Cortex of kidney (tissue), 1 donor: ENCODE results near the gene TMEM242.
"Not testable (repeated sequence)": the region's sequence is repeated elsewhere in the genome, so short reads cannot be mapped to it uniquely, and the experiment has no call there.

ENCODE experiments used
- DNase-seq: peaks from one replicate; lab custom pipeline; 2025; lab: John Stamatoyannopoulos, UW

TMEM242 gene

DNA sequence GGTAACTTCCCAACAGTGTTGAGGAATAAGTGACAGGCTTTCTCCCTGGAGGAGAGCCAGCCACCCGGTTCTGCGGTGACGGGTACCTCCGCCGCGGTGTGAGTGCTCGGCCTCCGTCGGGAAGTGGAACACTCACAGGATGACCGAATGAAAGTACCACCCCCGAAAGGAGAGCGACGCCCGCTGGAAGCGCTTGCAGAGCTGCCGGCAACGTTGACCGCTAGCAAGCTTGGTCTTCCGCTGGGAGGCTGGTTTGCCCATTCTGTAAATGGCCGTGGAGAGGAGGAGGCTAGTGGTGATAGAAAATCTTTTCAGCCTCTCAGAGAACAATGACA lies 614 bp upstream of the TMEM242 start:
- DNase-seq, result no peak

DNA sequence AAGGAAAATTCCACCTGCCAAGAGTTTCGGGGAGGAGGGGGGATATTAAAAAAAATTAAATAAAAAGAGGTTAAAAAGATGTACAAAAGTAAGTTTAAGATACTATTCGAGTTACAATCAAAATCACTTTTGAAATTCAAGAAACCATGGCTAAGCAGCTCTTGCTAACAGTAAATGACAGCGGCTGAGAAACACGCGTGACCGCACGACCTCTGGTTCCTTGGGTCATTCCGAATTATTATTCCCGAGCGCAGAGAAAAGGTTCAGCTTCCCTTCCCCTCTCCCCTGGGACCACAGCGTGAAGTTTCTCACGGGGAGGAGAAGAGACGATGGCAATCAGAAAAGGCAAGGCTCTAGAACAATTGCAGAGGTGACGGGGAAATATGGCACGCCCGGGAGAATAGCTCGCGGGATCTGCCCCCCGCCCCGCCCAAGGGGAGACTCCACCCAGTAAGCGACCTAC lies 496 bp downstream of the TMEM242 start:
- DNase-seq, result no peak

DNA sequence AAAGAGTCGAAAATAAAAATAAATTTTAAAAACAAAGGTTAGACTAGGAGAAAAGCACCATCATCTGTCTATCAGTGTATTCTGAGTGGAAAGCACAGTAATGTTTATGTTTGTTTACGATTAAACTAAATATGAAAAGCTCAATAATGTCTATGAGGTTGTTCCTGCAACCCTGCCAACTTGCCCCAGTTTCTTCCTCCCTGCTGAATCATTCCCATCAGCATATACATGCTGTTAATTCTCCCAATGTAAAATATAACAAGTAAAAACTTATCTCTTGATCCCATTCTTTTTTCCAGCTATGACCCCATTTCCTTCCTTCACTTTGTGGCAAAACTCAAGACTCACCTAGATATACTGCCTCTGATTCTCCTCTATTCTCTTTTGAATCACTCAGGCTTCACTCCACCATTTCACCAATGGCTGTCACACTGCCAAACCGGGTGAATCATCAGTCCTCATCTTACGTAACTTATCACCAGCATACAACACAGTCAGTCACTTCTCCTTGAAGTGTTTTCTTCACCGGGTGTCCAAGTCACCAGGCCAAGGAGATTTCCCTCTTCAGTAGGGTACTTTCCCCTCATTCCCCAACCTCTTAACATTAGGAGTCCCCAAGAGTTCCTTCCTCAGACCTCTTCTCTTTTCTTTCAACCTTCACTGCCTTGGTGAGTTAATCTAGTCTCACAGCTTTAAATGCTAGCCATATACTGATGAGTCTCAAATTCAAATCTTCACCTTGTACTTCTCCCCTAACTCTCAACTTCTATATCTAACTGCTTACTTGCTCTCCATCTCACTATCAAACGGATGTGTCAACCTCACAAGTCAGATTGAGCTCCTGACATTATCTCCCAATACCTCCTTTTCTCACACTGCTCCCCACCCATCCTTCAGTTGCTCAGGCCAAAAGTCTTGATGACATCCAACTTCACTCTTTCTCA lies 6.2 kb downstream of the TMEM242 start:
- no peak for DNase-seq

DNA sequence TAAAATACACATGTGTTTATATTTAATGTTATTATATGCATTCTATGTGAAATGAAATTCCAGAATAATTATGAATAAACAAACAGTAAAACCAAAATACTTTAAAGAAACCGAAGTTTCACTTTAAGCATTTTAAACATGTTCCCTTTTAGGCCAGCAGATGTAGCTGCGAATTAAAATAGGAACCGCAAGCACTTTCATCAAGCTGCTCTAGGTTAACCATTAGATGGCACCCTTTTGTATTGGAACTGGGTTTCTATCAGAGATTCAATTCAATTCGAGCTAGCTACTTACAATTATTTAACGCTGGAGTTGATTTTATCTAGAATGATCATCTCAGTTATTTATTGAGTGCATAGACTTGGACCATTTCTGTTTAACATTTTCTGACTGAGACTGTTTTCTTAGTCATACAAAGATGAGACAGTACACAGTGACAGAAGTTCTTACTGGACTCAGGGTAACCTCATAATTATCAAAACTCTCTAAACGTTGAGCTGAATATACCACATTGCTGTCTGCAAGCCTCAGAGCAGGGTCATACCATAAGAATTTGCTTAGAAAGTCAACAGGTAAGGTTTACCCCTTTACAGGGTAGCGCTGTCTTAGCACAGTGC lies 8.5 kb downstream of the TMEM242 start:
- no peak for DNase-seq

DNA sequence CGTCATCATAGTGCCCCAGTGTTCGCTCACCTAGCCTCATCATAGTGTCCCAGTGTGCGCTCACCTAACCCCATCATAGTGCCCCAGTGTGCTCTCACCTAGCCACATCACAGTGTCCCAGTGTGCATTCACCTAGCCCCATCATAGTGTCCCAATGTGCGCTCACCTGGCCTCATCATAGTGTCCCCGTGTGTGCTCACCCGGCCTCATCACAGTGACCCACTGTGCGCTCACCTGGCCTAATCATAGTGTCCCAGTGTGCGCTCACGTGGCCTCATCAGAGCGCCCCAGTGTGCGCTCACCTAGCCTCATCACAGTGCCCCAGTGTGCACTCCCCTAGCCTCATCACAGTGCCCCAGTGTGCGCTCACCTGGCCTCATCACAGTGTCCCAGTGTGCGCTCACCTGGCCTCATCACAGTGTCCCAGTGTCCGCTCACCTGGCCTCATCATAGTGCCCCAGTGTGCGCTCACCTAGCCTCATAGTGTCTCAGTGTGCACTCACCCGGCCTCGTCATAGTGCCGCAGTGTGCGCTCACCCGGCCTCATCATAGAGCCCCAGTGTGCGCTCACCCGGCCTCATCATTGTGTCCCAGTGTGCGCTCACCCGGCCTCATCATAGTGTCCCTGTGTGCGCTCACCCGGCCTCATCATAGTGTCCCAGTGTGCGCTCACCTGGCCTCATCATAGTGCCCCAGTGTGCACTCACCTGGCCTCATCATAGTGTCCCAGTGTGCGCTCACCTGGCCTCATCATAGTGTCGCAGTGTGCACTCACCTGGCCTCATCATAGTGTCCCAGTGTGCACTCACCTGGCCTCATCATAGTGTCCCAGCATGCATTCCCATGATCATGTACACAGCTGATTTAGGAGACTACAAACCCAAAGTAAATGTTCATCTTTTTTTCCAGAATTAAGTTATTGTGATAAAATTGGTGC lies 9.5 kb downstream of the TMEM242 start:
- no peak for DNase-seq

DNA sequence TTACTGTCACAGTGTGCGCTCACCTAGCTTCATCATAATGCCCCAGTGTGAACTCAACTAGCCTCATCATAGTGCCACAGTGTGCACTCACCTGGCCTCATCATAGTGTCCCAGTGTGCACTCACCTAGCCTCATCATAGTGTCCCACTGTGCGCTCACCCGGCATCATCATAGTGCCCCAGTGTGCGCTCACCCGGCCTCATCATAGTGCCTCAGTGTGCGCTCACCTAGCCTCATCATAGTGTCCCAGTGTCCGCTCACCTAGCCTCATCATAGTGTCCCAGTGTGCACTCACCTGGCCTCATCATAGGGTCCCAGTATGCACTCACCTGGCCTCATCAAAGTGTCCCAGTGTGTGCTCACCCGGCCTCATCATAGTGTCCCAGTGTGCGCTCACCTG lies 10.6 kb downstream of the TMEM242 start:
- no peak for DNase-seq

DNA sequence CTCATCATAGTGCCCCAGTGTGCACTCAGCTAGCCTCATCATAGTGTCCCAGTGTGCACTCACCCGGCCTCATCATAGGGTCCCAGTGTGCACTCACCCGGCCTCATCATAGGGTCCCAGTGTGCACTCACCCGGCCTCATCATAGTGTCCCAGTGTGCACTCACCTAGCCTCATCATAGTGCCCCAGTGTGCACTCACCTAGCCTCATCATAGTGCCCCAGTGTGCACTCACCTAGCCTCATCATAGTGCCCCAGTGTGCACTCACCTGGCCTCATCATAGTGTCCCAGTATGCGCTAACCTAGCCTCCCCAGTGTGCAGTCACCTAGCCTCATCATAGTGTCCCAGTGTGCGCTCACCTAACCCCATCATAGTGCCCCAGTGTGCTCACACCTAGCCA lies 12.6 kb downstream of the TMEM242 start:
- not testable (repeated sequence) for DNase-seq

DNA sequence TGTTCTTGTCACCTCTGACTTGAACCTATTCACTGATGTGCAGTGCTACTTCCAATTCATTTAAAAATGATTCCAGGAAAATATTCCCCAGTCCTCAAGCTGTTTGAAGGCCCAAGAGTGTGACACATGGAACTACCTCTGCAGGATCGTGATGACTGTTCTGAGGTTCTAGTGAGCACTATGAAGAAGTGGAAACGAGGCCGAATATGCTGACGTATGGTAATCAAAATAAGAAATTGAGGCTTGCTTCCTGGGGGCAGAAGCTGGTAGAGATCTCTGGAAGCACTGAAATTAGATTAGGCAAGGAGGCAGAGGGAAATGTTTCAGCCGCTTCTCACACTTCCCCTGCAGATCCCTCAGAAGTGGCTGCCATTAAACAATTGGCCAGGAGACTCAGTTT lies 15.7 kb downstream of the TMEM242 start:
- no peak for DNase-seq

DNA sequence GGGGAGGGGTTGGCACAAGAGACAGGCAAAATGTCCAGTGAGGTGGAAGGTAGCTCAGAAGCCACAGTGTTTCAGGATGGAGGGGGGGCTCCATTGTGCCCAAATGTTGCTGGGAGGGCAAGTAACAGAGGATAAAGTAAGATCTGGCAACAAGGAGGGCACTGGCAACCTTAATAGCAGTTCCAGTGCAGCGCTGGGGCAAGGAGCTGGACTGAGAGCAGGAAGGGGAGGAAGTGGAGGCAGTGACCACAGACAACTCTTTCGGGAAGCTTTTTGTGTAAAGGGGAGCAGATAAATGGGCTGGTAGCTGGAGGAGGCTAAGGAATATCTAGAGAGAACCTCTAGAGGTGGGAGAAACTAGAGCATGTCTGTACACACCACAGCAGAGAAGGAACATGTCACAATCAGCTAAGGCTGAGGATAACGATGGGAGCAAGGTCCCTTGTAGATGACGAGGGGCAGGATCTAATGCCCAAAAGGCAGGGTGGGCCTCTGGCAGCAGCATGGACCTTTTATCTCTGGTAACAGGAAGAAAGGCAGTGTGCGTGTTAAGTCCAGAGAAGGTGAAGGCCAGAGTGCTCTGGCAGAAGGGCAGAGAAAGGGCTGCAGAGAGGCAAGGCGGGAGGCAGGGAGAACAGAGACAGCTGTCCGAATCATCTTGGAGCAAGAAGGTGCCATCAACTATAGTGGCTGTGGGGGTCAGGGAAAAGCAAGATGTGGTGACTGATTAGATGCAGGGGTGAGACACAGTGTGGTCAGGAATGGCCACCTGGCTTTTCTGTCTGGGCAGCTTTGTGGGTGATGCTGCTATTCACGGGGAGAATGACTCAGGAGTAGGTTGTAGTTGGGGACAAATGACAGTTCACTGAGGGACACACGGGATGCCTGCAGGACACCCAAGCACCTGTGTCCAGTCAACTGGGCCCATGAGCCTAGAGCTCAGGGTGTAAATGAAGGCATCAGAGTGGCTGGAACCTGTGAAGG lies 17.4 kb downstream of the TMEM242 start:
- no peak for DNase-seq

DNA sequence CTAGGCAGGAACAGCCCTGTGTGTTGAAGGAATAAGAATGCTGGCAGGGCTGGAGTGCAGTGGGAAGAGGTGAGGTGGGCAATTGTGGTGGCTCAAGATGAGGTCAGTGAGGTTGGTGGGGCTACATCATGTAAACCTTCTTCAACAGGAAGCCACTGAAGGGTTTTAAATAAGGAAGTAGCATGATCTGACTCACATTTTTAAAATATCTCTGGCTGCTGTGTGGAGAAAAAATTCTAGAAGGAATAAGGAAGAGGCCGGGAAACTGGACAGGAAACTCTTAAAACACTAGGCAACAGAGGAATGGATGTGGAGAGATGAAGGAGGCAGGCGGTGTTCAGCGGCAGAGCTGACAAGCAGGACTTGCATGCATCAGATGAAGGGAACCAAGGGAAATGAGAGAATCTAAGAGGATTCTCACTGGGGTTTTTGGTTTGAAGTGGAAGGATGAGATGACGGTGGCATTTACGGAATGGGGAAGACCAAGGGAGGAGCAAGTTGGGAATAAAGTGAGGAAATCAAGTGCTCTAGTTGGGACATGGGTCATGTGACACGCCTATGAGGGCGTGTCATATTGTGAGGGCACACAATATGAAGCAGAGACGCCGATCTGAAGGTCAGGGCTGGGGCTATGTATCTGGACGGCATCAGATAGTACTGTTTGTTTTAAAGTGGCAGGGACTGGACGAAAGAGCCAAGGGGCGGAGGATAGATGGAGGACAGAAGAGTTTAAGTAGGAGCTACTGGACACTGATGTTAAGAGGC lies 18.2 kb downstream of the TMEM242 start:
- no peak for DNase-seq

DNA sequence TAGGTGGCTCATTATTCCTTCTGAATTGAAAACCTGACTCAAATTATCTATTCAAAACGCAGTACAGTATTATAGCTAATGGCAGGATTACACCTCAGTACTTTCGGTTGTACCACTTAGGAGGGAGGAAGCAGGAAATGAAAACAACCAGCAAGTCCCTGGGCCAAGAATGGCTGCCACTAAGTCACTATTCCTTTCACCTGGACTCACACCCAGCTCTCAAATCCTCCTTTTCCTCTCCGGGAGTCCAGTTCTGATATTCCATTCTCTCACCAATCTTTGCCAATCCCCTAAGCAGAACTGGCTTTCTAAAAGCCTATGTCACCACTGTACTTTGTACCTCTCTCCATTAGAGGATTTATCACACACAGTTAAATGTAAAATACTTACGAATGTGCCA lies 20.6 kb downstream of the TMEM242 start:
- no peak for DNase-seq

DNA sequence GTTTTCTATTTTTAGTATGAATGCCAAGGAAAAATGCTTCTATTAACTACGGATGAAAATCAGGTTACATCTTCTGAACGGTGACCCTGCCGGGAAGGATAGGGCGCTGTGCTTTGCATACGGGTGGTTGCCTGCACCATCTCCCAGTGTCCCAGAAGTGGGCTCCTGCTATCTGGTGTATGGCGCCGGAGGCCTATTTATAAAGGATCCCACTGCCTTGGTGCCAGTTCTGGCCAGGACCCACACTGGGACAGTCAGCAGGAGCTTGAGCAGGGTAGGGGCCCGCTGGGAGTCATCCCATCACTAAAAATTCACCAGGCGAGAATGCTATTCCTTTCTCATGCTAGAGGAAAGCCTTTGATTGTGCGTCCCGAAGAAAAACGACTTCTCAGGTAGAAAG lies 22.9 kb downstream of the TMEM242 start:
- DNase-seq, result no peak

DNA sequence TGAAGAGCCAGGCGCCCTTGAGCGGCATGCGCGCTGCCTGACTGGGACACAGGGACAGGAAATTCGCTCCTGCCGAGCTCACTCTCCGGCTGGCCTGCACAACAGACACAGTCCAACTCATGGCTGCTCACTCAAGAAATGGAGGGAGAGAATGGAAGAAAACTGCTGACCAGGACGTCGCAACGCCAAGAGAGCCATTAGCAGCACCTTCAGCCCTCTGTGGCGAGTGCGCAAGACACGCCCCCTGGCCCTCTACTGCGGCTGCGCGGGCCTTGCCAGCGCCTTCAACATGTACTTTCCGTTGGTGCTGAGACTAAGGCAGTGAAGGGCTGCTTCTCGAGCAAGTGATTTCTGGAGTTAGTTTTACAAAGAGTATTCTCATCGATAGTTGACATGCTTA lies 23.3 kb downstream of the TMEM242 start:
- no peak for DNase-seq

DNA sequence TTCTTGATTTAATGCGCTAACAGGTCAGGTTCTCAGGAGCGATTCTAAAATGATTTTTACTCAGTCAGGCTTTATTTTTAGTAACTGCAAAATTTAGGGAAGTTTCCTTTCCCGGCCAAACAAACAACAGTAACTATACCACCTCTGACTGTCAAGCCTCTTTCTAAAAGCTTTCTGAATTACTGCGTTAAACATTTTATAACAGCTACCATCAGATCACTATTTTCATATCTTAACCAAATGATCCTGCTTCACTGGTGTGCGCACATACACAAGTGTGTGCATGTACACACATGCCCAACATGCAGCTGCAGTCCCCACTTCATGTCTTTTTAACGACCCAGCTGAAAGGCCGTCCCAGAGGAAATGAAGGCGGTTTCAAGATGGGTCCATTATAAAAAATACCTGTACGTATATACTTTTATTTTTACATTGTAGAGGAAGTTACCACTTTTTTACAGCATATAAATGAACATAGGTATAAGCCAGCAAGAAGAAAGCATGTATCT lies 25.0 kb downstream of the TMEM242 start:
- no peak for DNase-seq

DNA sequence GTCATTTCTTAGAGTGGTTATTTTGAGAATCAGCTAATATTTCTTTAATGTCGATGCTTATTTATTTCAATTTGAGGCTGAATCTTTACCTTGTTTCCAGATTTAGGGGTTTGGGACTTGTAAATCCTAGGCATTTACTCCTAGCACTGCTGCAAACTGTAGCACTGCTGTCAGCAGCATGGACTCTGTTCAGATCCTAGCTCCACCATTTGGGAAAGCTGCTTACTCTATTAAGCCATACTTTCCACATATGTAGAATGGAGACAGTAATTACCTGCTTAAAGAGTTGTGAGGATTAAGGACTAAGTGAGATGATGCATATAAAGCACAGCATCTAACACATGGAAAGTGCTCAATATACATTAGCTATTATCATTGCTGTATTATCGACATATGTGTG lies 28.7 kb downstream of the TMEM242 start:
- DNase-seq, result no peak

DNA sequence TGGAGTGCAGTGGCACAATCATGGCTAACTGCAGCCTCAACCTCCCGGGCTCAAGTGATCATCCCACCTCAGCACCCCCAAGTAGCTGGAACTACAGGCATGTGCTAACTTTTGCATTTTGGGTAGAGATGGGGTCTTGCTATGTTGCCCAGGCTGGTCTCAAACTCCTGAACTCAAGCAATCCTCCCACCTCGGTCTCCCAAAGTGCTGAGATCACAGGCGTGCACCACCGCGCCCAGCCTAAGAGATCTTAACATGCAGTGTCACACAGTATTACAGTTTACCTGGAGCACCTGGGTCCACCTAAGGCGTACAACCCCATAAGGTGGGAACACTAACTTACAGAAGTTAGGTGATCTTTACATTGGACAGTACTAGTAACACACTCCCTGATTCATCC lies 29.5 kb downstream of the TMEM242 start:
- DNase-seq, result no peak

DNA sequence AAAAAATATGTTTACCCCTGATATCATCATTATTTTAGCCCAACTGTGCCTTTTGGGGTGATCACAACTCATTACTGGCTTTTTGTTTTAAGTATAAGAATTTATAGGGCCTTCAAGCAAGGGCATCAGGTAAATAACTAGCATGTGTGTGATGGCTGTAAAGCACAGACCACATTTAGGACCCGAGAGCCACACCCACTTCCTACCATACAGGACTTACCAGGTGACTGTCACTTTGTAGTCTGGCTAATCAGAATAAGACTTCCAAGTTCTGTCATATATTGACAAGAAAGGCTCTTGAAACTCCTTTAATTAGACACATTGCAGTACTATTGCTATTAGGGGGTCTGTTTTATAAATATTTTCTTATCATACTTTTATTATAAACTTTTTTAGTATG lies 31.1 kb downstream of the TMEM242 start:
- no peak for DNase-seq

DNA sequence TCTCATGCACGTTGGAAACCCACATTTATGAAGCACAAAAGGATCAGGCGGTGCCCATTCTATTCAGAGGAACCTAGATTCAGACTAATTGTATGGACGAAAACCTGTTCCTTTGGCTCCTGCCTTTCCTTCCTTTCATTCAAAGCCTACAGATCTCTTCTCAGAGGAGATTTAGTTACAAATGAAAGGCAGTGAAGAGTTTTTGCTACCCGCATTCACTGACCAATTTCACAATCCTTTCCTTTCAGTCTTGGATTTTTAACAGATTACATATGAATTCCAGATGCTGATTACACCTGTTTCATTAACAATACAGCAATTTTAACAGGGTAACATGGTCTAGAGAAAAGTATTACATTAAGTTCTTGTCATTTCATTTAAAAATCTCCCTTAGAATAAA lies 32.0 kb downstream of the TMEM242 start:
- no peak for DNase-seq

DNA sequence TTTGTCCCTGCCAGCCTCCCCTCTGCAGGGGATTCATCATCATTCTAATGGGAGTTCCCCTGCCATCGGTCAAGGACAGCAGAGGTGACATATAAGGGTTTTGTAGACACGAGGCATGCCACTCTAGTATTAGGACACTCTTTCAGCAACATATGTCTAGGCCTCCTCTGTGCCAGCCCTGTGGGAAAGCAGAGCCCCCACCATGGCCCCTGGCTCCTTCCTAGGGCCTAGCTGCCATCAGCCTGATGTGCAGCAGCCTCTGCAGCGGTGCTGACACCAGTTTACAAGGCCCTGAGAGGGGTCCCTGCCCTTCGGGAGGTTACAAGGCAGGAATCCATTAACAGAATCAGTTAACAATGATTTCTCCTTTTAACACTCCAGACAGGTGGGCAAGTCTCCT lies 32.5 kb downstream of the TMEM242 start:
- DNase-seq, result no peak

DNA sequence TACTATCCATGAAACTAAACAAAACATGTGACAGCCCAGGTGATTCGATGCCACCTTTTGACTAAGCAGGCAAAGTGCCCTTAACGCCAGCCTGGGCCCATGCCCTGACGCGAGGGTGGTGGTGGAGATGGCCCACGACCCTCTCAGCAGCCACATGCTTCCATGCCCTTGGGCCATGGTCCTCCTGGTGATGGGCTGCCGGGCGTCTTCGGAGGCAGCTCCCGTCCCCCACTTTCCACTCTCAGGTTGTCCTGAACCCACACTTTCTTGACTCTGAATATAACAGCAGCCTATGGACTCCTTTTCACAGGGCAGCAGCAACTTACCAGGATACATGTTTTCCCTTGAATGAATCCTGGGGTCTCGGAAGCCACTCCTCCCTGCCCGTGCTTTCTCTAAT lies 33.6 kb downstream of the TMEM242 start:
- no peak for DNase-seq
